ENCODE data around the gene PRR18.
A peak's percentile ranks its signal among the peaks of the same experiment; 100 is the strongest.

Gene PRR18

GRCh38 chr6:166335378-166336302, 27.4 kb upstream of the PRR18 start:
- DNase-seq (ENCODE audit: low read depth, low spot score): no peak
- no peak overlapping the region for H3K4me3 ChIP-seq (ENCODE audit: low read length)

GRCh38 chr6:166334878-166335277, 26.7 kb upstream of the PRR18 start:
- DNase-seq (ENCODE audit: low read depth, low spot score): no peak
- no peak overlapping the region for H3K4me3 ChIP-seq (ENCODE audit: low read length)

GRCh38 chr6:166333172-166333995, 25.2 kb upstream of the PRR18 start:
- DNase-seq (ENCODE audit: low read depth, low spot score): peak; percentile 91
- peak overlapping the region; percentile 20 for H3K4me3 ChIP-seq (ENCODE audit: low read length)

- H3K4me3 ChIP-seq (ENCODE audit: low read length): no peak overlapping the region
- no peak for DNase-seq (ENCODE audit: low read depth, low spot score)
Measured at GRCh38 chr6:166331503-166332415, 23.6 kb upstream of the PRR18 start.

- no peak for DNase-seq (ENCODE audit: low read depth, low spot score)
- no peak overlapping the region for H3K4me3 ChIP-seq (ENCODE audit: low read length)
Measured at GRCh38 chr6:166330612-166331011, 22.4 kb upstream of the PRR18 start.

- DNase-seq (ENCODE audit: low read depth, low spot score): no peak
- H3K4me3 ChIP-seq (ENCODE audit: low read length): no peak overlapping the region
Measured at GRCh38 chr6:166325383-166326042, 17.3 kb upstream of the PRR18 start.

GRCh38 chr6:166323395-166323794, 15.2 kb upstream of the PRR18 start:
- DNase-seq (ENCODE audit: low read depth, low spot score): no peak

GRCh38 chr6:166318649-166319600, 10.7 kb upstream of the PRR18 start:
- no peak for DNase-seq (ENCODE audit: low read depth, low spot score)
- no peak overlapping the region for H3K4me3 ChIP-seq (ENCODE audit: low read length)

More at GRCh38 chr6:166323395-166323794, 15.2 kb upstream of the PRR18 start:
- H3K4me3 ChIP-seq (ENCODE audit: low read length): no peak overlapping the region

GRCh38 chr6:166318227-166318626, 10.0 kb upstream of the PRR18 start:
- no peak for DNase-seq (ENCODE audit: low read depth, low spot score)
- H3K4me3 ChIP-seq (ENCODE audit: low read length): no peak overlapping the region

GRCh38 chr6:166317261-166318212, 9.3 kb upstream of the PRR18 start:
- DNase-seq (ENCODE audit: low read depth, low spot score): no peak
- H3K4me3 ChIP-seq (ENCODE audit: low read length): no peak overlapping the region

GRCh38 chr6:166315436-166315835, 7.2 kb upstream of the PRR18 start:
- H3K4me3 ChIP-seq (ENCODE audit: low read length): no peak overlapping the region
- DNase-seq (ENCODE audit: low read depth, low spot score): no peak

GRCh38 chr6:166314454-166314853, 6.3 kb upstream of the PRR18 start:
- no peak for DNase-seq (ENCODE audit: low read depth, low spot score)

GRCh38 chr6:166313255-166314070, 5.3 kb upstream of the PRR18 start:
- DNase-seq (ENCODE audit: low read depth, low spot score): peak; percentile 46
- no peak overlapping the region for H3K4me3 ChIP-seq (ENCODE audit: low read length)

More at GRCh38 chr6:166314454-166314853, 6.3 kb upstream of the PRR18 start:
- no peak overlapping the region for H3K4me3 ChIP-seq (ENCODE audit: low read length)

- no peak for DNase-seq (ENCODE audit: low read depth, low spot score)
- no peak overlapping the region for H3K4me3 ChIP-seq (ENCODE audit: low read length)
Measured at GRCh38 chr6:166312832-166313231, 4.6 kb upstream of the PRR18 start.

GRCh38 chr6:166310634-166311033, 2.4 kb upstream of the PRR18 start:
- H3K4me3 ChIP-seq (ENCODE audit: low read length): no peak overlapping the region
- no peak for DNase-seq (ENCODE audit: low read depth, low spot score)

- DNase-seq (ENCODE audit: low read depth, low spot score): no peak
Measured at GRCh38 chr6:166309977-166310376, 1.8 kb upstream of the PRR18 start.

More at GRCh38 chr6:166309977-166310376, 1.8 kb upstream of the PRR18 start:
- no peak overlapping the region for H3K4me3 ChIP-seq (ENCODE audit: low read length)
